Lung (tissue), 12 donors: ENCODE data around the gene SAP25. TPM values are rescaled to one million over a fixed set of nuclear protein-coding genes. Genes with fewer than 3 reads are reported as not detected.

Source experiments
- ATAC-seq: fragments of 200-7000 bp; cut with Tn5 transposase; one replicate; pipeline ENCODE4 v1.9.1; 2020; ENCODE audit warnings: moderate number of reproducible peaks; ENCODE audit not compliant: insufficient read depth, low FRiP score
- DNase-seq, 3 donors: peaks; one replicate each; pipeline ENCODE4 v3.0.0-alpha.2; 2013 to 2017
- H3K27ac ChIP-seq, 2 donors: one replicate each; pipeline ENCODE4 v1.5.1; 2013; ENCODE audit warnings: mild to moderate bottlenecking in 2 of 2, moderate library complexity in 2 of 2, control low read depth in 1 of 2, inconsistent platforms in 1 of 2, low read depth in 1 of 2, low read length in 1 of 2
- H3K27me3 ChIP-seq, 3 donors: one replicate each; pipeline ENCODE4 v1.5.1; 2013; ENCODE audit warnings: low read length in 2 of 3; ENCODE audit not compliant: control insufficient read depth in 3 of 3, insufficient read depth in 3 of 3
- H3K36me3 ChIP-seq, 4 donors: one replicate each; pipeline ENCODE4 v1.5.1; 2013; ENCODE audit warnings: low read length in 4 of 4, mild to moderate bottlenecking in 1 of 4, moderate library complexity in 1 of 4; ENCODE audit not compliant: control insufficient read depth in 4 of 4, insufficient read depth in 4 of 4
- H3K4me1 ChIP-seq, 5 donors: one replicate each; pipeline ENCODE4 v1.5.1; 2013; ENCODE audit warnings: low read length in 5 of 5, mild to moderate bottlenecking in 2 of 5, moderate library complexity in 1 of 5; ENCODE audit not compliant: control insufficient read depth in 5 of 5, insufficient read depth in 5 of 5
- H3K4me3 ChIP-seq: one replicate; pipeline ENCODE4 v1.5.1; 2013; ENCODE audit warnings: mild to moderate bottlenecking, control low read depth, moderate library complexity
- H3K9ac ChIP-seq, 2 donors: one replicate each; pipeline ENCODE4 v1.5.1; 2013; ENCODE audit warnings: low read length in 2 of 2, control low read depth in 1 of 2; ENCODE audit not compliant: insufficient read depth in 1 of 2
- H3K9me3 ChIP-seq, 4 donors: one replicate each; pipeline ENCODE4 v1.5.1; 2013; ENCODE audit warnings: low read length in 3 of 4, mild to moderate bottlenecking in 1 of 4, moderate library complexity in 1 of 4; ENCODE audit not compliant: control insufficient read depth in 4 of 4, insufficient read depth in 3 of 4
- CTCF ChIP-seq: IDR thresholded peaks from 2 replicates; pipeline ENCODE4 v1.5.1; 2012; ENCODE audit warnings: mild to moderate bottlenecking; ENCODE audit errors: control extremely low read depth, extremely low read depth
- WGBS, 2 donors: extraction: QIAGEN DNeasy Blood & Tissue Kit; methylation state at CpG; one replicate each; pipeline ENCODE4 v1.1.7; 2013; 5-methylcytosine and 5-hydroxymethylcytosine counted together
- polyA plus RNA-seq, 2 donors: library from polyadenylated mRNA; stranded (reverse); fragments of 200-250 nt; gene quantifications; one replicate each; pipeline ENCODE4 v1.2.1, GENCODE V29; 2013
- total RNA-seq, 2 donors: library from RNA; depleted of rRNA in 1 of 2; stranded (reverse); fragments of >200 nt in 1 of 2; gene quantifications; one replicate each; pipeline ENCODE4 v1.2.1, GENCODE V29; 2014 to 2021
- donor health status: control.
- donor health status: control.
- donor health status: Bipolar disorder and iron deficiency.
- donor health status: healthy.
- donor health status: DM: yes; HTN: yes; CAD: no.

SAP25 gene
- total and polyA plus RNA-seq, 4 donors = 1.9 to 9.9 (median 6.2) TPM

DNA sequence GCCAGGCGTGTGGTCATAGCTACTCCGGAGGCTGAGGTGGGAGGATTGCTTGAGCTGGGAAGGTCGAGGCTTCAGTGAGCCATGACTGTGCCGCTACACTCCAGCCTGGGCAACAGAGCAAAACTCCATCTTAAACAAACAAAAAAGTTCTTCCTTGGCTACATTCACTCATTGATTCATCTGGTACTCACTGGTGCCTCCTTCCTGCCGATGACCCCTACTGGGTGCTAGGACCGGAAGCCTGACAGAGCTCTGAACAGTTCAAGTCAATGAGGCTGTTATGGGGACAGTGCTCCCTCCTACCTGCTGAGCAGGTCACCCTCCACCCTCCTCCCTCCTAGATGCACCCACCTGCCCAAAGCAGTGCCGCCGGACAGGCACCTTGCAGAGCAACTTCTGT lies 33.4 kb upstream of the SAP25 start:
- Histone ChIP-seq H3K4me1 (peaks cover 0 to 23% (median 5%) of the 10 kb centered on the region in 5 donors), H3K9me3 (no peaks in the 10 kb centered on the region), H3K27me3 (no peaks in the 10 kb centered on the region), H3K9ac (no peak overlapping the region), H3K36me3 (peaks cover 0 to 7% (median 0%) of the 10 kb centered on the region in 4 donors), H3K4me3 (no peak overlapping the region), H3K27ac (no peak overlapping the region)
- DNase-seq (no peak), ATAC-seq (no peak)
- no peak for TF ChIP-seq CTCF
- WGBS, 2 donors = 94 to 95% methylated on average over 8 of the region's 8 CpGs

DNA sequence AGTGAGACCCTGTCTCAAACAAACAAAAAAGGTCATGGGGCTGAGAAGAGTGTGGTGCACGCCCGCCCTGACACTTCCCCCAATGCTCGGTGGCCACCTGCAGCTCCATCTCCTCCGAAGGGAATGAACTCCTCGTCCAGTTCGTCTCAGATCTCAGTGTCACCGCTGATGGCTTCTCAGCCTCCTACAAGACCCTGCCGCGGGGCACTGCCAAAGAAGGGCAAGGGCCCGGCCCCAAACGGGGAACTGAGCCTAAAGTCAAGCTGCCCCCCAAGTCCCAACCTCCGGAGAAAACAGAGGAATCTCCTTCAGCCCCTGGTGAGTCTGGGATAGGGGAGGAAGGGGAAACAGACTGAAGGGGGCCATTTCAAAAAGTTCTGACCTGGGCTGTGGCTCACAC lies 32.6 kb upstream of the SAP25 start:
- no peak for ATAC-seq
- 91 to 96% methylated on average over 12 of the region's 12 CpGs for WGBS, 2 donors
- no peak for DNase-seq
- Histone ChIP-seq H3K36me3 (peaks cover 0 to 7% (median 0%) of the 10 kb centered on the region in 4 donors), H3K27ac (no peak overlapping the region), H3K4me3 (no peak overlapping the region), H3K27me3 (no peaks in the 10 kb centered on the region), H3K4me1 (peaks cover 0 to 29% (median 5%) of the 10 kb centered on the region in 5 donors), H3K9ac (no peak overlapping the region), H3K9me3 (no peaks in the 10 kb centered on the region)
- no peak for TF ChIP-seq CTCF

GRCh38 chr7:100604976-100605911 lies 31.5 kb upstream of the SAP25 start:
- no peaks in the 10 kb centered on the region for H3K9me3 ChIP-seq
- WGBS, 2 donors = 10 to 15% methylated on average over 59 to 68 of the region's 68 CpGs
- DNase-seq = peak in 1 of 3 donors; percentile 31
- H3K4me3 ChIP-seq = peak overlapping the region; percentile 50
- H3K27ac ChIP-seq = peak overlapping the region; percentile 52 to 76
- ATAC-seq = no peak
- no peaks in the 10 kb centered on the region for H3K27me3 ChIP-seq
- no peak overlapping the region for H3K9ac ChIP-seq
- peaks cover 0 to 31% (median 5%) of the 10 kb centered on the region in 5 donors for H3K4me1 ChIP-seq
- peaks cover 0 to 7% (median 0%) of the 10 kb centered on the region in 4 donors for H3K36me3 ChIP-seq
- no peak for TF ChIP-seq CTCF
